ENCODE results near the gene CCDC87.
A peak's percentile ranks its signal among the peaks of the same experiment; 100 is the strongest.

Gene CCDC87

GRCh38 chr11:66629356-66629755, 36.5 kb upstream of the CCDC87 start:
- H3K27me3 ChIP-seq (ENCODE audit: control insufficient read depth, insufficient read depth, low read length) = no peaks in the 10 kb centered on the region
- H3K4me1 ChIP-seq (ENCODE audit: control insufficient read depth, insufficient read depth, low read length) = no peaks in the 10 kb centered on the region
- H3K36me3 ChIP-seq (ENCODE audit: control insufficient read depth, insufficient read depth, low read length) = peaks cover 47% of the 10 kb centered on the region
- DNase-seq (ENCODE audit: low read depth, low spot score) = no peak
- H3K4me3 ChIP-seq (ENCODE audit: low read length) = no peak overlapping the region
- no CpG with 5 or more reads among the region's 2 CpGs for WGBS (ENCODE audit: insufficient coverage, insufficient read length)
- no peaks in the 10 kb centered on the region for H3K9me3 ChIP-seq (ENCODE audit: control insufficient read depth, insufficient read depth, low read length)
- H3K27ac ChIP-seq (ENCODE audit: low read length) = no peak overlapping the region

DNA sequence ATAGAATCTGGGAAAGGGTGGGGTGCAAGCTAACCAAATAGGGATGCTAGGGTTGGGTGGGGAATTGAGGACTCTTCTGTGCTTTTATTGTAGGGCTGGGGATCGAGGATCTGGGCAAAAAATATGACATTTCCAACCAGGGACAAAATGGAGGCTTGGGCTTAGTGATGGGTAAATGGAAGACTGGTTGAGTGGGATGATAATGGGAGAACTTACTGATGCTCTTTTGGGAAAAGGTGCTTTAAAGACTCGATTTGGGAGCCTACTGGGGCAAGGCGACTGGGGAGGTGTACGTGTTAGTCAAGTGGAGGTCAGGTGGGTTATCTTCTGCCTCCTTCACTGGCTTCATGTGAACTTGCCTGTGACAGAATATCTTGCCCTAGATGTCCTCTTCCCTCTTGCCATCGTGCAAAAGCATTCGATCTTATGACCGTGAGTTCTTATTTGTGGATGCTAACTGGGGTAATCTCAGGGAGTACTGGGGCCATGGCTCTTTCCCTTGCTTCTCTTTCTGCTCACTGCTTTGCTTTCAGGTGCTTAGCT, 35.3 kb upstream of the CCDC87 start:
- WGBS (ENCODE audit: insufficient coverage, insufficient read length) = no CpG with 5 or more reads among the region's 7 CpGs
- Histone ChIP-seq H3K36me3 (ENCODE audit: control insufficient read depth, insufficient read depth, low read length) (peaks cover 56% of the 10 kb centered on the region), H3K9me3 (ENCODE audit: control insufficient read depth, insufficient read depth, low read length) (no peaks in the 10 kb centered on the region), H3K4me3 (ENCODE audit: low read length) (no peak overlapping the region), H3K27ac (ENCODE audit: low read length) (no peak overlapping the region), H3K4me1 (ENCODE audit: control insufficient read depth, insufficient read depth, low read length) (no peaks in the 10 kb centered on the region), H3K27me3 (ENCODE audit: control insufficient read depth, insufficient read depth, low read length) (no peaks in the 10 kb centered on the region)
- no peak for DNase-seq (ENCODE audit: low read depth, low spot score)

GRCh38 chr11:66626926-66627325, 34.1 kb upstream of the CCDC87 start:
- H3K4me3 ChIP-seq (ENCODE audit: low read length) = no peak overlapping the region
- H3K27ac ChIP-seq (ENCODE audit: low read length) = no peak overlapping the region
- no peak for DNase-seq (ENCODE audit: low read depth, low spot score)
- H3K4me1 ChIP-seq (ENCODE audit: control insufficient read depth, insufficient read depth, low read length) = no peaks in the 10 kb centered on the region
- H3K27me3 ChIP-seq (ENCODE audit: control insufficient read depth, insufficient read depth, low read length) = no peaks in the 10 kb centered on the region
- peaks cover 56% of the 10 kb centered on the region for H3K36me3 ChIP-seq (ENCODE audit: control insufficient read depth, insufficient read depth, low read length)
- no peaks in the 10 kb centered on the region for H3K9me3 ChIP-seq (ENCODE audit: control insufficient read depth, insufficient read depth, low read length)
- WGBS (ENCODE audit: insufficient coverage, insufficient read length) = no CpG with 5 or more reads among the region's 7 CpGs

DNA sequence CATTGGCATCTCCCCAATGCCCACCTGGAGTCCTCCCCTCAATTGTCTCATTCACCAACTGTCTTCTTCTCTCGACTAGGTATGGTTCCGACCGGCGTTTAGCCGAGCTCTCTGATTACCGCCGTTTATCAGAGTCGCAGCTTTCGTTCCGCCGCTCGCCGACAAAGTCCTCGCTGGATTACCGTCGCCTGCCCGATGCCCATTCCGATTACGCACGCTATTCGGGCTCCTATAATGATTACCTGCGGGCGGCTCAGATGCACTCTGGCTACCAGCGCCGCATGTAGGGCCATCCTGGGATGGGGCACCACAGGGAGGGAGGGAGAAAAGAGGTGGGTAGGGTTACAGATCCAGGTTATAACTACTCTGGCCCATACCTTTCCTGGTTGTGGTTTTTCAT, 33.5 kb upstream of the CCDC87 start:
- H3K27me3 ChIP-seq (ENCODE audit: control insufficient read depth, insufficient read depth, low read length) = no peaks in the 10 kb centered on the region
- H3K9me3 ChIP-seq (ENCODE audit: control insufficient read depth, insufficient read depth, low read length) = no peaks in the 10 kb centered on the region
- no peak overlapping the region for H3K27ac ChIP-seq (ENCODE audit: low read length)
- H3K4me1 ChIP-seq (ENCODE audit: control insufficient read depth, insufficient read depth, low read length) = no peaks in the 10 kb centered on the region
- H3K4me3 ChIP-seq (ENCODE audit: low read length) = no peak overlapping the region
- DNase-seq (ENCODE audit: low read depth, low spot score) = no peak
- no CpG with 5 or more reads among the region's 25 CpGs for WGBS (ENCODE audit: insufficient coverage, insufficient read length)
- H3K36me3 ChIP-seq (ENCODE audit: control insufficient read depth, insufficient read depth, low read length) = peaks cover 56% of the 10 kb centered on the region

DNA sequence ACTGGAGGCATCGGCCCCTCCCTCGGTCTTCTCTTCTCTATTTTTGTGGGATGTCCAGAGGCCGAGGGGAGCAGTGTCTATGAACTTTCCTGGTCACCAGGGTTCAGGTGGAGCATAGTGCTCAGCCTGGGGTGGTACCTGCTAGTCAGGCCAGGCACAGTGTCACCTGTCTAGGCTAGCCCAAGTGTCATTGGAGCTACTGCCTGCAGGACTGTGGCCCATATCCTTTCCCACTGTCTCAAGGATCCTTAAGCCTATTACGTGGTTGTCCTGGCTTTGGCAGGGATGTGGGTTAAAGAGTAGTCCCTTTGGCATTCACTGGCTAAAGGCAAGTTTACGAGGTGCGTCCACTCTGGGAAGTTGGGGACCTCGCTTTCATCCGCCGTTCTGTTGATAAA, 32.9 kb upstream of the CCDC87 start:
- no peak overlapping the region for H3K27ac ChIP-seq (ENCODE audit: low read length)
- no peak overlapping the region for H3K4me3 ChIP-seq (ENCODE audit: low read length)
- H3K27me3 ChIP-seq (ENCODE audit: control insufficient read depth, insufficient read depth, low read length) = no peaks in the 10 kb centered on the region
- H3K4me1 ChIP-seq (ENCODE audit: control insufficient read depth, insufficient read depth, low read length) = no peaks in the 10 kb centered on the region
- peaks cover 56% of the 10 kb centered on the region for H3K36me3 ChIP-seq (ENCODE audit: control insufficient read depth, insufficient read depth, low read length)
- DNase-seq (ENCODE audit: low read depth, low spot score) = no peak
- no peaks in the 10 kb centered on the region for H3K9me3 ChIP-seq (ENCODE audit: control insufficient read depth, insufficient read depth, low read length)
- WGBS (ENCODE audit: insufficient coverage, insufficient read length) = no CpG with 5 or more reads among the region's 9 CpGs

- Histone ChIP-seq H3K9me3 (ENCODE audit: control insufficient read depth, insufficient read depth, low read length) (no peaks in the 10 kb centered on the region), H3K36me3 (ENCODE audit: control insufficient read depth, insufficient read depth, low read length) (peaks cover 56% of the 10 kb centered on the region), H3K27me3 (ENCODE audit: control insufficient read depth, insufficient read depth, low read length) (no peaks in the 10 kb centered on the region), H3K4me3 (ENCODE audit: low read length) (no peak overlapping the region), H3K4me1 (ENCODE audit: control insufficient read depth, insufficient read depth, low read length) (no peaks in the 10 kb centered on the region), H3K27ac (ENCODE audit: low read length) (no peak overlapping the region)
- DNase-seq (ENCODE audit: low read depth, low spot score) = no peak
- no CpG with 5 or more reads among the region's 26 CpGs for WGBS (ENCODE audit: insufficient coverage, insufficient read length)
These were observed 32.3 kb upstream of the CCDC87 start for GRCh38 chr11:66625041-66625751.

GRCh38 chr11:66624450-66624849, 31.6 kb upstream of the CCDC87 start:
- no CpG with 5 or more reads among the region's 16 CpGs for WGBS (ENCODE audit: insufficient coverage, insufficient read length)
- Histone ChIP-seq H3K27ac (ENCODE audit: low read length) (no peak overlapping the region), H3K4me1 (ENCODE audit: control insufficient read depth, insufficient read depth, low read length) (no peaks in the 10 kb centered on the region), H3K4me3 (ENCODE audit: low read length) (no peak overlapping the region), H3K36me3 (ENCODE audit: control insufficient read depth, insufficient read depth, low read length) (peaks cover 56% of the 10 kb centered on the region), H3K27me3 (ENCODE audit: control insufficient read depth, insufficient read depth, low read length) (no peaks in the 10 kb centered on the region), H3K9me3 (ENCODE audit: control insufficient read depth, insufficient read depth, low read length) (no peaks in the 10 kb centered on the region)
- no peak for DNase-seq (ENCODE audit: low read depth, low spot score)

GRCh38 chr11:66619080-66619554, 26.3 kb upstream of the CCDC87 start:
- Histone ChIP-seq H3K9me3 (ENCODE audit: control insufficient read depth, insufficient read depth, low read length) (no peaks in the 10 kb centered on the region), H3K4me3 (ENCODE audit: low read length) (no peak overlapping the region), H3K4me1 (ENCODE audit: control insufficient read depth, insufficient read depth, low read length) (no peaks in the 10 kb centered on the region), H3K27me3 (ENCODE audit: control insufficient read depth, insufficient read depth, low read length) (no peaks in the 10 kb centered on the region), H3K36me3 (ENCODE audit: control insufficient read depth, insufficient read depth, low read length) (peaks cover 14% of the 10 kb centered on the region), H3K27ac (ENCODE audit: low read length) (no peak overlapping the region)
- no peak for DNase-seq (ENCODE audit: low read depth, low spot score)
- WGBS (ENCODE audit: insufficient coverage, insufficient read length) = no CpG with 5 or more reads among the region's 4 CpGs

DNA sequence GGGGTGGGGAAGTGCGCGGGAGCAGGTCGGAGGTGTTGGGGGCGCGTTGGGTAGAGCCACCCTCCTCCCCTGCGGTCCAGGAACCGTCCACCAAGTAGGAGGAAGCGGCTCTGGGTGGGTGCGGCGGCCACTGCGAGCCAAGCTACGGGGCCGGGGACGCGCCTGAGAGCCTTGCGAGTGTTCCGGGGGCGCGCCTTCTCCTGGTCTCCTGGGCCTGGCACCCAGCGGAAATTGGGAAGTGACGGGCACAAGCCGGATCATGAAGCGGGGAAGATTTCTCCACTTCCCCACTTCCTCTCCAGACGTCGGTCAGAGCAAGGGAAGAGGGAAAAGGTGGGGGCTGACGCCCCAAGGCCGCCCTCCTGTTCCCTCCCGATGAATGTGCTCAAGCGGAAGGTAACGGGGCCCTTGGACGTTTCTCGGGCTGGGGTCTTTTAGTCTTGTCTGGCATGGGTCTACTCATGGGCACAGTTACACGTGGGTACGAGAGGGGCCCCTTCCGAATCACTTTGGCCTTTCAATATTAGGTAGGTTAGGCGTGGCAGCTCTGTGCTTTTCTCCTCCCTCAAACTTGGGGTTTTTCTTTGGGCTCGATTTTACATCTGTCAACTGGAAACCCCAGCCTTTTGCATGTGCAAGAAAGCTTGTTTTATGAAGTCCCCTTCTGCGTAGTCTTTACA, 24.4 kb upstream of the CCDC87 start:
- H3K4me1 ChIP-seq (ENCODE audit: control insufficient read depth, insufficient read depth, low read length) = no peaks in the 10 kb centered on the region

DNA sequence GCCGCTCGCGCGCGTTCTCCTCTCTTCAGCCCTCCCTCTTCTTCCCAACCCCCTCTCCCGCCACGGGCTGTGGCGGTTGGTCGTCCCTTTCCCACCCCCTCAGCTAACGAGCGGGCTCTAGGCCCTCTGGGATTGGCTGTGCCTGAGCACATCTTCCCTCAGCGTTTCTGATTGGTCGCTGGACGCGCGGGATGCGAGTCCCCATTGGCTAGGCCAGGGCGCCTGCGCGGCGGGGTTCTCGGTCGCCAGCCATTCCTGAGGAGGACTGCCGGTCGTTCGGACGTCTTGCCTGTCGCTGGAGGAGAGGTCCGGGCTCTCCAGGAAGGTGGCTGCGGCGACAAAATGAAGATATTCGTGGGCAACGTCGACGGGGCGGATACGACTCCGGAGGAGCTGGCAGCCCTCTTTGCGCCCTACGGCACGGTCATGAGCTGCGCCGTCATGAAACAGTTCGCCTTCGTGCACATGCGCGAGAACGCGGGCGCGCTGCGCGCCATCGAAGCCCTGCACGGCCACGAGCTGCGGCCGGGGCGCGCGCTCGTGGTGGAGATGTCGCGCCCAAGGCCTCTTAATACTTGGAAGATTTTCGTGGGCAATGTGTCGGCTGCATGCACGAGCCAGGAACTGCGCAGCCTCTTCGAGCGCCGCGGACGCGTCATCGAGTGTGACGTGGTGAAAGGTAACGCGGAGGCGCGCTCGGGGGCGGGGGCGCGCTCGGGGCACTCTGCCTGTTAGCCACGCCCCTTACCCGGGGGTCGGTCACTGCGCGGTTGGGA, 23.7 kb upstream of the CCDC87 start, which contains the start of gene RBM14:
Gene RBM14 (plus strand): TSS at position 252 of the 776 bp plus-strand sequence. CDS start 91 bp downstream, at position 343.
- Histone ChIP-seq H3K36me3 (ENCODE audit: control insufficient read depth, insufficient read depth, low read length) (no peaks in the 10 kb centered on the region), H3K4me3 (ENCODE audit: low read length) (peak within 1 kb of the TSS; percentile 86), H3K9me3 (ENCODE audit: control insufficient read depth, insufficient read depth, low read length) (no peaks in the 10 kb centered on the region), H3K27ac (ENCODE audit: low read length) (no peak within 1 kb of the TSS), H3K4me1 (ENCODE audit: control insufficient read depth, insufficient read depth, low read length) (no peaks in the 10 kb centered on the region), H3K27me3 (ENCODE audit: control insufficient read depth, insufficient read depth, low read length) (no peaks in the 10 kb centered on the region)
- WGBS (ENCODE audit: insufficient coverage, insufficient read length) = no CpG with 5 or more reads among the region's 90 CpGs
- peak; percentile 97 for DNase-seq (ENCODE audit: low read depth, low spot score)

More for the DNA sequence above, 24.4 kb upstream of the CCDC87 start:
- no CpG with 5 or more reads among the region's 38 CpGs for WGBS (ENCODE audit: insufficient coverage, insufficient read length)
- H3K9me3 ChIP-seq (ENCODE audit: control insufficient read depth, insufficient read depth, low read length) = no peaks in the 10 kb centered on the region
- no peak for DNase-seq (ENCODE audit: low read depth, low spot score)
- no peak overlapping the region for H3K27ac ChIP-seq (ENCODE audit: low read length)
- H3K4me3 ChIP-seq (ENCODE audit: low read length) = peak overlapping the region; percentile 86
- no peaks in the 10 kb centered on the region for H3K36me3 ChIP-seq (ENCODE audit: control insufficient read depth, insufficient read depth, low read length)
- no peaks in the 10 kb centered on the region for H3K27me3 ChIP-seq (ENCODE audit: control insufficient read depth, insufficient read depth, low read length)
